ENCODE measurements around the gene DYNC1I1. TPM values are rescaled to one million over a fixed set of nuclear protein-coding genes. Genes with fewer than 3 reads are reported as not detected.

The DYNC1I1 gene
- total and polyA plus RNA-seq, 2 of the 4 experiments (the other 2 are of a cell fraction), result under 0.01 to 0.15 TPM

GRCh38 chr7:95917634-95918033 lies 145.3 kb downstream of the DYNC1I1 start:
- ATAC-seq (ENCODE audit: low read depth) (no peak), DNase-seq (no peak)
- Histone ChIP-seq H2AFZ (replicated peaks; ENCODE audit: low read length, poor library complexity) (no peak overlapping the region), H3K27me3 (ENCODE audit: control insufficient read depth, insufficient read depth, low read length) (no peaks in the 10 kb centered on the region; the same call in 1 of the 2 replicates), H3K23ac (ENCODE audit: low read depth, low read length) (no peak overlapping the region), H2BK20ac (ENCODE audit: low read depth, low read length) (no peak overlapping the region), H3K9me3 (ENCODE audit: control insufficient read depth, insufficient read depth, low read length) (no peaks in the 10 kb centered on the region), H3K79me1 (ENCODE audit: low read depth in 1 of 2, low read length in 2 of 2) (no peaks in the 10 kb centered on the region), H4K20me1 (ENCODE audit: insufficient read depth, low read length) (no peaks in the 10 kb centered on the region), H3K27ac (ENCODE audit: insufficient read depth, low read length) (no peak overlapping the region), H3K4me1 (ENCODE audit: control insufficient read depth, insufficient read depth, low read length) (no peaks in the 10 kb centered on the region), H2AK9ac (replicated peaks; ENCODE audit: low read depth, low read length, poor library complexity) (no peak overlapping the region), H3K4me2 (ENCODE audit: low read depth, low read length) (peak overlapping the region; percentile 30), H4K91ac (ENCODE audit: insufficient read depth, low read depth, low read length) (no peak overlapping the region), H3K56ac (ENCODE audit: extremely low read depth, insufficient read depth, low read length) (no peak overlapping the region), H3K14ac (replicated peaks; ENCODE audit: low read depth, low read length) (no peak overlapping the region), H2BK15ac (ENCODE audit: low read depth, low read length) (no peak overlapping the region), H2AK5ac (ENCODE audit: low read depth, low read length) (no peak overlapping the region), H4K8ac (ENCODE audit: low read depth in 2 of 2, low read length in 2 of 2) (no peak overlapping the region), H3K4ac (ENCODE audit: low read depth, low read length) (no peak overlapping the region), H2BK120ac (ENCODE audit: low read depth, low read length) (no peak overlapping the region), H2BK5ac (ENCODE audit: low read depth, low read length, poor library complexity, severe bottlenecking) (no peak overlapping the region), H3K4me3 (ENCODE audit: insufficient read depth, low read depth, low read length) (no peak overlapping the region), H3K18ac (ENCODE audit: low read depth, low read length) (no peak overlapping the region), H3K9ac (ENCODE audit: low read depth, low read length) (no peak overlapping the region), H4K5ac (ENCODE audit: low read depth, low read length) (no peak overlapping the region), H3K36me3 (ENCODE audit: control insufficient read depth, insufficient read depth, low read length) (no peaks in the 10 kb centered on the region), H3K9me1 (ENCODE audit: insufficient read depth, low read length) (no peaks in the 10 kb centered on the region)
- ChIA-PET CTCF (interaction anchor here (0.9 to 2.8 kb wide), 3 partner anchors 14 to 1147 kb away, joined by 3 to 18 read pairs (median 4); no protein-coding TSS in a partner anchor), POLR2A (ENCODE audit: unreplicated experiment) (no interaction called here)
- in situ Hi-C loops (cut with MboI; ENCODE audit: low sequenced_read_pairs) (loop anchor here (5.0 to 25.0 kb wide), 3 partner anchors 1110 to 1920 kb away; no protein-coding TSS in a partner anchor), intact Hi-C loops (cut with micrococcal nuclease) (no loop called here), dilution Hi-C loops (cut with HindIII; ENCODE audit: low sequenced_read_pairs, unreplicated experiment) (no loop called here)
- BruUV-seq (replicated peaks), result no TSS peak
- 48% methylated on average over 4 of the region's 8 CpGs; no CpG with 5 or more reads in 1 of the 2 experiments for WGBS, 2 experiments (ENCODE audit: extremely low coverage in 2 of 2, insufficient read length in 1 of 2)
- TF ChIP-seq MXI1 (IDR thresholded peaks at IDR 0.05; ENCODE audit: borderline replicate concordance, low read depth, low read length) (no peak), USF2 (IDR thresholded peaks at IDR 0.05; ENCODE audit: low read depth, low read length) (no peak), MAFK (IDR thresholded peaks at IDR 0.05; ENCODE audit: low read depth, low read length) (no peak), MAZ (IDR thresholded peaks at IDR 0.05; ENCODE audit: borderline replicate concordance, low read depth, low read length) (no peak), RFX5 (IDR thresholded peaks at IDR 0.05; ENCODE audit: low read depth, low read length) (no peak), POLR2A (IDR thresholded peaks at IDR 0.05; ENCODE audit: low read depth, low read length) (no peak), CHD1 (IDR thresholded peaks at IDR 0.05; ENCODE audit: low read depth, low read length) (no peak), RCOR1 (IDR thresholded peaks at IDR 0.05; ENCODE audit: insufficient replicate concordance, low read length) (no peak), FOS (IDR thresholded peaks at IDR 0.05; ENCODE audit: low read depth, low read length) (no peak), SMC3 (IDR thresholded peaks at IDR 0.05; ENCODE audit: low read depth, low read length) (no peak)
